ENCODE measurements around the gene MR1. TPM values are rescaled to one million over a fixed set of nuclear protein-coding genes. Genes with fewer than 3 reads are reported as not detected.
A peak's percentile ranks its signal among the peaks of the same experiment; 100 is the strongest.

Gene MR1
- total and polyA plus RNA-seq, 9 of the 15 experiments (the other 6 are each of a cell fraction or from before 2014, with no cell fraction given), result 9.7 to 21.7 (median 15.6) TPM

GRCh38 chr1:181099152-181100014 is 65.6 kb downstream of the MR1 start (continued):
- no peak for TF ChIP-seq YY1 (IDR thresholded peaks at IDR 0.05; ENCODE audit: borderline replicate concordance in 1 of 3, control insufficient read depth in 1 of 3, extremely low read depth in 1 of 3, insufficient read depth in 3 of 3, insufficient read length in 1 of 3, insufficient replicate concordance in 2 of 3, low read depth in 1 of 3, low read length in 2 of 3)
- TF ChIP-seq PHB (CRISPR knock-in tag; IDR thresholded peaks at IDR 0.05), result no peak
- no peak for TF ChIP-seq MEF2D (tag; conservative IDR thresholded peaks at IDR 0.05; ENCODE audit: low read depth)
- TF ChIP-seq SRF (CRISPR knock-in tag; IDR thresholded peaks at IDR 0.05), result no peak
- TF ChIP-seq SFPQ (IDR thresholded peaks at IDR 0.05; ENCODE audit: low read depth, low read length), result no peak
- TF ChIP-seq CBX1 (IDR thresholded peaks at IDR 0.05; ENCODE audit: low read depth), result no peak
- TF ChIP-seq RFX1 (IDR thresholded peaks at IDR 0.05), result no peak; the same call in 1 of the 2 replicates
- no peak for TF ChIP-seq ZNF407 (IDR thresholded peaks at IDR 0.05; ENCODE audit: low read depth)
- TF ChIP-seq PHF20 (IDR thresholded peaks at IDR 0.05; ENCODE audit: partially characterized antibody), result no peak
- no peak for TF ChIP-seq E2F8 (IDR thresholded peaks at IDR 0.05; ENCODE audit: low read depth, partially characterized antibody)
- TF ChIP-seq GATA2 (CRISPR knock-in tag; IDR thresholded peaks at IDR 0.05), result peak; percentile 46; the same call in 1 of the 2 replicates
- no peak for TF ChIP-seq TRIM28 (IDR thresholded peaks at IDR 0.05)
